H1 (cell line): ENCODE results near the gene ADARB2. TPM values are rescaled to one million over a fixed set of nuclear protein-coding genes. Genes with fewer than 3 reads are reported as not detected.

Experiments used
- CTCF ChIA-PET: fragments of 300-600 bp; sonication (Branson Sonifier 250); formaldehyde crosslinking; loops from one replicate; lab custom pipeline; 2021; ENCODE audit not compliant: partially characterized antibody; lab: Charles Lee
- POLR2A ChIA-PET: fragments of 300-600 bp; sonication (Branson Sonifier 250); formaldehyde crosslinking; loops from one replicate; lab custom pipeline; 2021; ENCODE audit warnings: inconsistent platforms; ENCODE audit not compliant: partially characterized antibody; lab: Charles Lee
- DNase-seq, 2 experiments: peaks; one replicate each; pipeline versions ENCODE4 v3.0.0 to v3.0.0-alpha.2; 2010 to 2022; ENCODE audit warnings: low spot score in 2 of 2, low read depth in 1 of 2, mixed read lengths in 1 of 2
- FAIRE-seq: peaks from 2 replicates; lab custom pipeline; 2011; peaks lifted over from hg19 to GRCh38; lab: Jason Lieb, UNC
- H2AFZ ChIP-seq: 2 replicates; pipeline ENCODE4 v1.8.1; 2012; ENCODE audit warnings: low read length, inconsistent platforms
- H2AK5ac ChIP-seq: 2 replicates; pipeline ENCODE4 v1.6.1; 2013; ENCODE audit warnings: low read depth, low read length
- H2BK120ac ChIP-seq: replicated peaks from 2 replicates; pipeline ENCODE3; 2013; ENCODE audit warnings: low read depth, low read length, inconsistent platforms
- H2BK12ac ChIP-seq: 2 replicates; pipeline ENCODE4 v1.6.1; 2013; ENCODE audit warnings: low read depth, low read length
- H2BK15ac ChIP-seq: 2 replicates; pipeline ENCODE4 v1.6.1; 2013; ENCODE audit warnings: low read length
- H2BK20ac ChIP-seq: 2 replicates; pipeline ENCODE4 v1.6.1; 2013; ENCODE audit warnings: low read length
- H2BK5ac ChIP-seq: 2 replicates; pipeline ENCODE4 v1.6.1; 2013; ENCODE audit warnings: low read depth, low read length
- H3K14ac ChIP-seq: 2 replicates; pipeline ENCODE4 v1.6.1; 2013; ENCODE audit warnings: inconsistent platforms; ENCODE audit not compliant: insufficient read length
- H3K18ac ChIP-seq: 2 replicates; pipeline ENCODE4 v1.6.1; 2013; ENCODE audit warnings: low read length; ENCODE audit errors: extremely low read depth
- H3K23ac ChIP-seq: 2 replicates; pipeline ENCODE4 v1.6.1; 2013; ENCODE audit warnings: inconsistent platforms; ENCODE audit not compliant: insufficient read length
- H3K23me2 ChIP-seq: 2 replicates; pipeline ENCODE4 v1.6.1; 2013; ENCODE audit warnings: low read depth, low read length
- H3K27ac ChIP-seq: 2 replicates; pipeline ENCODE4 v1.6.1; 2011; ENCODE audit warnings: low read depth, low read length, inconsistent platforms
- H3K27me3 ChIP-seq, 4 experiments: replicated peaks in 1 of 4; 1 replicate in 1 of 4; 2 replicates in 3 of 4; pipeline versions ENCODE4 v1.6.1 to v1.8.1; 2011 to 2013; ENCODE audit warnings: low read length in 3 of 4, mild to moderate bottlenecking in 3 of 4, inconsistent platforms in 2 of 4, mixed read lengths in 2 of 4, moderate library complexity in 1 of 4; ENCODE audit not compliant: control insufficient read depth in 3 of 4, insufficient read depth in 3 of 4; ENCODE audit errors: extremely low read depth in 1 of 4
- H3K36me3 ChIP-seq, 4 experiments: 2 replicates each; pipeline versions ENCODE4 v1.6.1 to v1.8.1; 2011 to 2013; ENCODE audit warnings: mild to moderate bottlenecking in 4 of 4, low read length in 3 of 4, moderate library complexity in 2 of 4, control low read depth in 1 of 4, inconsistent platforms in 1 of 4; ENCODE audit not compliant: insufficient read depth in 4 of 4, control insufficient read depth in 2 of 4
- H3K4ac ChIP-seq: replicated peaks from 2 replicates; pipeline ENCODE3; 2013; ENCODE audit warnings: low read length, low read depth, mixed read lengths, inconsistent platforms; ENCODE audit not compliant: insufficient read length
- H3K4me1 ChIP-seq, 4 experiments: replicated peaks in 1 of 4; 1 replicate in 1 of 4; 2 replicates in 3 of 4; pipeline versions ENCODE4 v1.6.1 to v1.8.1; 2011 to 2013; ENCODE audit warnings: low read length in 3 of 4, inconsistent platforms in 2 of 4, mixed read lengths in 1 of 4; ENCODE audit not compliant: insufficient read depth in 4 of 4, control insufficient read depth in 3 of 4
- H3K4me2 ChIP-seq, 2 experiments: 2 replicates each; pipeline versions ENCODE4 v1.6.1 to v1.8.1; 2011 to 2013; ENCODE audit warnings: low read depth in 2 of 2, low read length in 2 of 2, control low read depth in 1 of 2, inconsistent platforms in 1 of 2, mild to moderate bottlenecking in 1 of 2; ENCODE audit not compliant: insufficient read depth in 1 of 2
- H3K4me3 ChIP-seq, 4 experiments: fragments of 200-600, 300-600 bp in 1 of 4; sonication (generic), shearing (Covaris generic), sonication (Bioruptor Twin) in 1 of 4; 2 replicates each; pipeline versions ENCODE4 v1.5.1 to v1.8.1; 2011 to 2016; ENCODE audit warnings: low read length in 4 of 4, low read depth in 3 of 4, control low read depth in 2 of 4, inconsistent platforms in 2 of 4, mild to moderate bottlenecking in 2 of 4, mixed read lengths in 1 of 4, moderate library complexity in 1 of 4; ENCODE audit not compliant: insufficient read depth in 2 of 4; ENCODE audit errors: extremely low read depth in 1 of 4
- H3K56ac ChIP-seq: replicated peaks from 2 replicates; pipeline ENCODE3; 2013; ENCODE audit warnings: low read depth, mild to moderate bottlenecking, mixed read lengths, low read length, inconsistent platforms; ENCODE audit not compliant: insufficient read length
- H3K79me1 ChIP-seq: 2 replicates; pipeline ENCODE4 v1.6.1; 2013; ENCODE audit warnings: low read depth, low read length, control low read depth
- H3K79me2 ChIP-seq, 2 experiments: 2 replicates each; pipeline versions ENCODE4 v1.6.1 to v1.8.1; 2012 to 2013; ENCODE audit warnings: low read length in 2 of 2, mild to moderate bottlenecking in 2 of 2, inconsistent platforms in 1 of 2; ENCODE audit not compliant: insufficient read depth in 2 of 2, control insufficient read depth in 1 of 2
- H3K9ac ChIP-seq, 4 experiments: replicated peaks in 1 of 4; 1 replicate in 1 of 4; 2 replicates in 3 of 4; pipeline versions ENCODE4 v1.6.1 to v1.8.1; 2011 to 2013; ENCODE audit warnings: low read depth in 3 of 4, low read length in 3 of 4, control low read depth in 2 of 4, mild to moderate bottlenecking in 2 of 4, moderate library complexity in 2 of 4, inconsistent platforms in 1 of 4; ENCODE audit errors: extremely low read depth in 1 of 4
- H3K9me3 ChIP-seq, 2 experiments: 2 replicates each; pipeline versions ENCODE4 v1.6.1 to v1.8.1; 2012 to 2013; ENCODE audit warnings: mild to moderate bottlenecking in 2 of 2, moderate library complexity in 2 of 2, control low read depth in 1 of 2, inconsistent platforms in 1 of 2, low read depth in 1 of 2, low read length in 1 of 2, mixed read lengths in 1 of 2; ENCODE audit not compliant: insufficient read depth in 2 of 2
- H4K20me1 ChIP-seq, 2 experiments: replicated peaks in 1 of 2; 2 replicates each; pipeline versions ENCODE3 to v1.8.1; 2011 to 2013; ENCODE audit warnings: inconsistent platforms in 2 of 2, low read length in 2 of 2, mild to moderate bottlenecking in 1 of 2; ENCODE audit not compliant: insufficient read depth in 2 of 2, control insufficient read depth in 1 of 2
- H4K5ac ChIP-seq: 2 replicates; pipeline ENCODE4 v1.6.1; 2013; ENCODE audit warnings: low read length, low read depth, mixed read lengths, inconsistent platforms; ENCODE audit not compliant: insufficient read length
- H4K8ac ChIP-seq: 2 replicates; pipeline ENCODE4 v1.8.0; 2013; ENCODE audit warnings: mild to moderate bottlenecking, moderate library complexity, low read length, inconsistent platforms; ENCODE audit not compliant: insufficient read depth; ENCODE audit errors: extremely low read depth
- H4K91ac ChIP-seq: replicated peaks from 2 replicates; pipeline ENCODE3; 2013; ENCODE audit warnings: low read length, mixed read lengths, inconsistent platforms; ENCODE audit not compliant: insufficient read length
- BACH1 ChIP-seq: IDR thresholded peaks from 2 replicates; pipeline ENCODE4 v1.6.1; 2012; ENCODE audit warnings: low read length, improper control_type of control experiment
- BRCA1 ChIP-seq: IDR thresholded peaks from 2 replicates; pipeline ENCODE4 v1.6.1; 2012; ENCODE audit warnings: low read depth, low read length, improper control_type of control experiment
- EGR1 ChIP-seq: IDR thresholded peaks from 2 replicates; pipeline ENCODE4 v1.6.1; 2011; ENCODE audit warnings: low read depth, low read length, borderline replicate concordance
- KDM5A ChIP-seq: fragments of 200-600 bp; IDR thresholded peaks from 2 replicates; pipeline ENCODE4 v1.7.1; 2012; ENCODE audit warnings: mild to moderate bottlenecking, low read length, inconsistent platforms, mixed read lengths
- NRF1 ChIP-seq: IDR thresholded peaks from 2 replicates; pipeline ENCODE4 v1.6.1; 2011; ENCODE audit warnings: mild to moderate bottlenecking, low read depth, low read length, improper control_type of control experiment
- PHF8 ChIP-seq: fragments of 200-600 bp; sonication (generic); conservative IDR thresholded peaks from 2 replicates; pipeline ENCODE4 v1.7.1; 2012; ENCODE audit warnings: low read depth, mild to moderate bottlenecking, inconsistent platforms, low read length, moderate library complexity
- POLR2AphosphoS5 ChIP-seq: IDR thresholded peaks from 2 replicates; pipeline ENCODE4 v1.6.1; 2011; ENCODE audit warnings: low read depth, low read length
- RFX5 ChIP-seq: IDR thresholded peaks from 2 replicates; pipeline ENCODE4 v1.6.1; 2011; ENCODE audit warnings: low read depth, low read length, improper control_type of control experiment, borderline replicate concordance
- SIRT6 ChIP-seq: IDR thresholded peaks from one replicate; pipeline ENCODE4 v1.7.1; 2012; ENCODE audit warnings: low read length, inconsistent platforms
- TCF12 ChIP-seq: IDR thresholded peaks from 2 replicates; pipeline ENCODE4 v1.6.1; 2011; ENCODE audit warnings: low read depth, mild to moderate bottlenecking, low read length
- TEAD4 ChIP-seq: IDR thresholded peaks from 2 replicates; pipeline ENCODE4 v1.6.1; 2012; ENCODE audit warnings: low read depth, low read length, inconsistent platforms, mixed read lengths
- YY1 ChIP-seq: IDR thresholded peaks from 2 replicates; pipeline ENCODE4 v1.6.1; 2011; ENCODE audit warnings: low read depth, mild to moderate bottlenecking, low read length
- WGBS, 2 experiments: shearing (Covaris generic) in 1 of 2; methylation state at CpG; one replicate each; pipeline versions ENCODE4 v1.1.6 to v1.1.7; 2013 to 2015; ENCODE audit warnings: low lambda C conversion rate in 2 of 2, mixed read lengths in 2 of 2, inconsistent platforms in 1 of 2, low coverage in 1 of 2, missing lambda C conversion rate in 1 of 2; ENCODE audit not compliant: insufficient replicate concordance in 2 of 2, insufficient coverage in 1 of 2, insufficient read length in 1 of 2; ENCODE audit errors: extremely low coverage in 1 of 2, missing lambda C conversion rate in 1 of 2; 5-methylcytosine and 5-hydroxymethylcytosine counted together
- polyA plus RNA-seq, 7 experiments: library from polyadenylated mRNA; depleted of rRNA in 3 of 7; stranded (reverse) in 5 of 7; unstranded in 2 of 7; fragments of >200 nt in 5 of 7; fragments of 200-250 nt in 2 of 7; gene quantifications; 1 replicate in 5 of 7; 2 replicates in 1 of 7; 4 replicates in 1 of 7; pipeline versions ENCODE4 v1.2.1 to v1.2.3, GENCODE V29; 2011 to 2013; ENCODE audit warnings: missing spikeins in 2 of 7, mixed read lengths in 2 of 7
- total RNA-seq: library from RNA; stranded (reverse); fragmentation: NEBNext Ultra II Directional; extraction: Animal tissue kit (Norgen Biotek cat#: 25700); gene quantifications from 2 replicates; pipeline ENCODE4 v1.2.1, GENCODE V29; 2021
- TF ChIP-seq, protein P1 (sequence below): IDR thresholded peaks from 2 replicates; pipeline ENCODE4 v1.6.1; 2012; ENCODE audit warnings: inconsistent platforms

ADARB2 gene
- total and polyA plus RNA-seq, 2 of the 8 experiments (the other 6 are each of a cell fraction or from before 2014, with no cell fraction given) = 2.2 to 2.8 TPM

DNA sequence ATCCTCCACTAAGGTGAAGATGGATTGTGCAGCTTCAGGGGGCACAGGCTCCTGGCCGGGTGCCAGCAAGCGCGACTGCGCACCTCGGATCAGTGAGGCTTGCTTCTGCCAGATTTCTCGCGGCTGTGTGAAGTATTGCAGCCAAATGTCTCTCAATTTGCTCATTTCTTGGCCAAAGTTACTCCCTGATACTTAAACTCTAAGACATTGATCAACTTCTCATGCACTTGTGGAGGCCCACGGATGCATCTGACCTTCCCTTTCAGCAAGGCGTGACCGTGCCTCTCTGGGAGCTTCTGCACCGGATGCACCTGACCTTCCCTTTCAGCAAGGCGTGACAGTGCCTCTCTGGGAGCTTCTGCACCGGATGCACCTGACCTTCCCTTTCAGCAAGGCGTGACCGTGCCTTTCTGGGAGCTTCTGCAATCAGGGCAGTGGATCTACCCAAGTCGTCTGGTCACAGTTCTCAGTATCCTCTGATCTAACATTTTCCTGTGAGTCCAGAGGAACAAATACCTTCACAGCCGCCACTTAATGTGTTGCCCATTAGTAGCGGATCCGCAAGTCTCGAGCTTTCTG, 248.3 kb downstream of the ADARB2 start:
- TF ChIP-seq TCF12 = no peak
- TF ChIP-seq BRCA1 = no peak
- TF ChIP-seq SIRT6 = no peak
- no peak for TF ChIP-seq POLR2AphosphoS5
- no peak for TF ChIP-seq RFX5
- TF ChIP-seq PHF8 = no peak
- TF ChIP-seq BACH1 = no peak
- TF ChIP-seq TEAD4 = no peak
- no peak for TF ChIP-seq KDM5A
- TF ChIP-seq NRF1 = no peak
- TF ChIP-seq YY1 = no peak
- no peak for TF ChIP-seq EGR1
- TF ChIP-seq, protein P1, sequence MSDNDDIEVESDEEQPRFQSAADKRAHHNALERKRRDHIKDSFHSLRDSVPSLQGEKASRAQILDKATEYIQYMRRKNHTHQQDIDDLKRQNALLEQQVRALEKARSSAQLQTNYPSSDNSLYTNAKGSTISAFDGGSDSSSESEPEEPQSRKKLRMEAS = no peak

More for the DNA sequence above, 248.3 kb downstream of the ADARB2 start:
- Histone ChIP-seq H3K36me3 (no peaks in the 10 kb centered on the region), H3K56ac (no peak overlapping the region), H3K4me3 (no peak overlapping the region), H3K23me2 (no peaks in the 10 kb centered on the region), H3K79me1 (no peaks in the 10 kb centered on the region), H2BK120ac (no peak overlapping the region), H2BK15ac (no peak overlapping the region), H2AK5ac (no peak overlapping the region), H2AFZ (no peak overlapping the region), H3K27ac (no peak overlapping the region), H4K5ac (no peak overlapping the region), H3K23ac (no peak overlapping the region), H2BK20ac (no peak overlapping the region), H3K18ac (no peak overlapping the region), H2BK12ac (no peak overlapping the region), H3K79me2 (no peaks in the 10 kb centered on the region; a peak in 1 of 4 replicates), H3K4ac (no peak overlapping the region), H3K14ac (no peak overlapping the region), H2BK5ac (no peak overlapping the region), H3K4me1 (peaks cover 0 to 3% (median under 1%) of the 10 kb centered on the region in 4 experiments; a peak in 1 of 7 replicates), H3K9ac (no peak overlapping the region), H3K27me3 (no peaks in the 10 kb centered on the region), H3K4me2 (no peak overlapping the region), H4K20me1 (no peaks in the 10 kb centered on the region), H3K9me3 (no peaks in the 10 kb centered on the region), H4K91ac (no peak overlapping the region), H4K8ac (peak overlapping the region; percentile 9; the same call in 1 of the 2 replicates)
- FAIRE-seq (no peak), DNase-seq (no peak)
- ChIA-PET POLR2A (no interaction called here), CTCF (interaction anchor here (0.6 kb wide), 1 partner anchor 56 kb away, joined by 3 read pairs; no protein-coding TSS in a partner anchor)
- whole genome bisulfite sequencing, 2 experiments = 93% methylated on average over 20 of the region's 20 CpGs; no CpG with 5 or more reads in 1 of the 2 experiments
